Breast epithelium (tissue), 3 donors: ENCODE results near the gene AP2S1.

Source experiments
- CTCF ChIP-seq, 3 donors: fragments of 450-650 bp; IDR thresholded peaks; one replicate each; pipeline ENCODE4 v1.5.1; 2016 to 2017; ENCODE audit warnings: antibody characterized with exemption in 3 of 3, mild to moderate bottlenecking in 3 of 3, moderate library complexity in 3 of 3
- POLR2A ChIP-seq: fragments of 450-650 bp; IDR thresholded peaks from one replicate; pipeline ENCODE4 v1.6.1; 2016; ENCODE audit warnings: antibody characterized with exemption, mild to moderate bottlenecking, moderate library complexity

GRCh38 chr19:46844067-46844489 is 6.6 kb downstream of the AP2S1 start:
- TF ChIP-seq CTCF (IDR thresholded peaks at IDR 0.05) (no peak), POLR2A (no peak)
